ENCODE results near the gene NEU2.

NEU2 gene

GRCh38 chr2:233000886-233001750, 31.4 kb upstream of the NEU2 start:
- no peak for DNase-seq (ENCODE audit: extremely low spot score)
- TF ChIP-seq ARNT (IDR thresholded peaks at IDR 0.05) (no peak), HDGF (IDR thresholded peaks at IDR 0.05; ENCODE audit: borderline replicate concordance) (no peak), L3MBTL2 (conservative IDR thresholded peaks at IDR 0.05) (no peak), TARDBP (IDR thresholded peaks at IDR 0.05) (no peak), LEF1 (IDR thresholded peaks at IDR 0.05; ENCODE audit: borderline replicate concordance) (no peak), FOXA1 (IDR thresholded peaks at IDR 0.05) (no peak), ZNF384 (IDR thresholded peaks at IDR 0.05) (no peak), FOXM1 (IDR thresholded peaks at IDR 0.05; ENCODE audit: borderline replicate concordance) (no peak), BHLHE40 (IDR thresholded peaks at IDR 0.05; ENCODE audit: borderline replicate concordance) (no peak), ELF4 (IDR thresholded peaks at IDR 0.05) (no peak), FOXK2 (IDR thresholded peaks at IDR 0.05) (no peak), SP1 (IDR thresholded peaks at IDR 0.05) (no peak), CTBP1 (IDR thresholded peaks at IDR 0.05; ENCODE audit: borderline replicate concordance) (no peak), SUZ12 (IDR thresholded peaks at IDR 0.05) (no peak), NFRKB (IDR thresholded peaks at IDR 0.05) (no peak), PKNOX1 (IDR thresholded peaks at IDR 0.05) (no peak)
- ChIA-PET POLR2A (no interaction called here), CTCF (no interaction called here)

GRCh38 chr2:233002829-233003657, 29.4 kb upstream of the NEU2 start:
- CTCF ChIA-PET: no interaction called here
- POLR2A ChIA-PET: no interaction called here
- no peak for DNase-seq (ENCODE audit: extremely low spot score)
- no peak for TF ChIP-seq ELF4 (IDR thresholded peaks at IDR 0.05)
- TF ChIP-seq BHLHE40 (IDR thresholded peaks at IDR 0.05; ENCODE audit: borderline replicate concordance): no peak
- no peak for TF ChIP-seq L3MBTL2 (conservative IDR thresholded peaks at IDR 0.05)
- no peak for TF ChIP-seq PKNOX1 (IDR thresholded peaks at IDR 0.05)
- TF ChIP-seq ARNT (IDR thresholded peaks at IDR 0.05): no peak
- no peak for TF ChIP-seq TARDBP (IDR thresholded peaks at IDR 0.05)
- no peak for TF ChIP-seq SP1 (IDR thresholded peaks at IDR 0.05)
- no peak for TF ChIP-seq CTBP1 (IDR thresholded peaks at IDR 0.05; ENCODE audit: borderline replicate concordance)
- TF ChIP-seq NFRKB (IDR thresholded peaks at IDR 0.05): no peak
- no peak for TF ChIP-seq FOXA1 (IDR thresholded peaks at IDR 0.05)
- TF ChIP-seq FOXK2 (IDR thresholded peaks at IDR 0.05): no peak
- no peak for TF ChIP-seq LEF1 (IDR thresholded peaks at IDR 0.05; ENCODE audit: borderline replicate concordance)
- TF ChIP-seq FOXM1 (IDR thresholded peaks at IDR 0.05; ENCODE audit: borderline replicate concordance): no peak
- no peak for TF ChIP-seq HDGF (IDR thresholded peaks at IDR 0.05; ENCODE audit: borderline replicate concordance)

GRCh38 chr2:233003658-233004555, 28.6 kb upstream of the NEU2 start:
- POLR2A ChIA-PET: no interaction called here
- TF ChIP-seq ARNT (IDR thresholded peaks at IDR 0.05): no peak
- TF ChIP-seq ELF4 (IDR thresholded peaks at IDR 0.05): no peak
- TF ChIP-seq FOXK2 (IDR thresholded peaks at IDR 0.05): no peak
- no peak for DNase-seq (ENCODE audit: extremely low spot score)
- CTCF ChIA-PET: no interaction called here

- POLR2A ChIA-PET: no interaction called here
- TF ChIP-seq PKNOX1 (IDR thresholded peaks at IDR 0.05) (no peak), BHLHE40 (IDR thresholded peaks at IDR 0.05; ENCODE audit: borderline replicate concordance) (no peak), FOXA1 (IDR thresholded peaks at IDR 0.05) (no peak), FOXK2 (IDR thresholded peaks at IDR 0.05) (no peak), TARDBP (IDR thresholded peaks at IDR 0.05) (no peak), SUZ12 (IDR thresholded peaks at IDR 0.05) (no peak)
- CTCF ChIA-PET: no interaction called here
- no peak for DNase-seq (ENCODE audit: extremely low spot score)
Observed at GRCh38 chr2:233005096-233005495, 27.4 kb upstream of the NEU2 start.

GRCh38 chr2:233006648-233007047, 25.8 kb upstream of the NEU2 start:
- no peak for DNase-seq (ENCODE audit: extremely low spot score)
- TF ChIP-seq ELF4 (IDR thresholded peaks at IDR 0.05) (no peak), ARNT (IDR thresholded peaks at IDR 0.05) (no peak), FOXM1 (IDR thresholded peaks at IDR 0.05; ENCODE audit: borderline replicate concordance) (no peak), SUZ12 (IDR thresholded peaks at IDR 0.05) (no peak), L3MBTL2 (conservative IDR thresholded peaks at IDR 0.05) (no peak)
- ChIA-PET POLR2A (no interaction called here), CTCF (no interaction called here)

Data from HEK293T (cell line).